ENCODE results near the gene DCLRE1B. TPM values are rescaled to one million over a fixed set of nuclear protein-coding genes. Genes with fewer than 3 reads are reported as not detected.

The DCLRE1B gene
- total RNA-seq (1 to 10 TPM; 1.0 to 6.6 TPM), polyA plus RNA-seq (1 to 10 TPM in 1 of 2 donors, under 1 TPM in 1; 0.82 to 1.5 TPM)

DNA sequence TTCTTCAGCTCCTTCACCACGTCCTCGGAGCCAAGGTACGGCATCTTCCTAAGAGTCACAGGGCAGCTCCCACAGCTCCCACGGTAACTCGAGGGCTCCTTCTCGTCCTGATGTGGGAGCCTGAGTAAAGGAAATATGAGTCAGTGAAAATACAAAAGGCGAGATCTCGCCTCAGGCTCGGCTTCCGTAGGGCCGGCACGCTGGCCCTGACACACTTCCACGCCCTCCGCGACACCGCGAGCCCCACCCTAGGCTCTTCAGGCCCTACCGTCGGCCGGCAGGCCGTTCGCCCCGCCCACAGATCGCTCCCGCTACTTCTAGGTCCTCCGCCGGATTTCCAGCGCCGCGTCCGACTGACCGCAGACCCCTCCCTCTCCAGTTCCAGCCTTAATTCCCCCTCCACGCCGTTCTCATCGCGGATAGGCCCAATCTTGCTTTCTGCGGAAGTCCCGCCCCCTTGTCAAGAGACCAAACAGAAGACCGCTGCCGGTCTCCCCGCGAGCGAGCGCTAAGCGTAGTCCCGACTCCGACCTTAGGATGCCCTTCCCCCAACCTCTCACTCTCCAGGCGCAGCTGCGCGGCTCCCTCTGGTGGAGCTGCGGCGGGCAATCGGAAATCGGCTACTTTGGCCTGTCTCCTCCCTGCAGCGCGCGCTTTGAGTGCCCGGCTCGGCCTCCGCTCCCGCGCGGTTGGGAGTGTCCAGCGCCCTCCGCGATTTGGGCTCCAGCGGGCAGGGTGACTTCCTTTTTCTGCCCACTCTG is at the start of gene DCLRE1B, which contains the start of gene AP4B1:
DCLRE1B (plus strand) TSS at position 653 of the 761 bp plus-strand sequence. CDS start 261 bp downstream, outside the sequence.
AP4B1 (minus strand) TSS at position 126 of the 761 bp plus-strand sequence; CDS start at position 44, 82 bp downstream.
- Histone ChIP-seq H3K9ac (ENCODE audit: low read depth in 1 of 2, low read length in 2 of 2) (peak within 1 kb of the TSS; percentile 94 to 95), H3K27ac (ENCODE audit: low read depth in 1 of 2, low read length in 2 of 2) (peak within 1 kb of the TSS; percentile 82 to 93), H3K4me1 (ENCODE audit: control insufficient read depth in 4 of 4, insufficient read depth in 4 of 4, low read length in 3 of 4) (peaks cover 2 to 23% (median 17%) of the 10 kb centered on the region in 4 donors), H3K4me3 (ENCODE audit: low read depth in 1 of 3, low read length in 3 of 3) (peak within 1 kb of the TSS; percentile 64 to 95 (median 94)), H3K9me3 (ENCODE audit: control insufficient read depth in 4 of 4, low read length in 3 of 4) (no peaks in the 10 kb centered on the region), H3K36me3 (ENCODE audit: control insufficient read depth in 4 of 4, insufficient read depth in 3 of 4, low read depth in 1 of 4, low read length in 3 of 4) (peaks cover 0 to 10% (median 7%) of the 10 kb centered on the region in 4 donors), H3K27me3 (ENCODE audit: control insufficient read depth in 4 of 4, insufficient read depth in 4 of 4, low read length in 3 of 4) (no peaks in the 10 kb centered on the region)
- TF ChIP-seq FOXA2 (IDR thresholded peaks at IDR 0.05) (peak; percentile 18), JUND (IDR thresholded peaks at IDR 0.05) (peak in 1 of 2 donors; percentile 51), TAF1 (conservative IDR thresholded peaks at IDR 0.05) (peak; percentile 73), YY1 (IDR thresholded peaks at IDR 0.05) (peak; percentile 95), HNF4G (IDR thresholded peaks at IDR 0.05) (peak; percentile 29), NR2F2 (IDR thresholded peaks at IDR 0.05) (peak; percentile 49), MAX (IDR thresholded peaks at IDR 0.05) (peak; percentile 69), SP1 (IDR thresholded peaks at IDR 0.05) (peak; percentile 96), FOXA1 (IDR thresholded peaks at IDR 0.05) (peak; percentile 75), GABPA (IDR thresholded peaks at IDR 0.05 in 1 of 2, conservative IDR thresholded peaks at IDR 0.05 in 1 of 2) (peak; percentile 72 to 94), RXRA (IDR thresholded peaks at IDR 0.05) (peak; percentile 72 to 80), HNF4A (conservative IDR thresholded peaks at IDR 0.05) (peak; percentile 55 to 56), RAD21 (IDR thresholded peaks at IDR 0.05) (peak; percentile 85 to 89), EGR1 (IDR thresholded peaks at IDR 0.05; ENCODE audit: low read depth in 2 of 2) (peak; percentile 47 to 74)
- TF ChIP-seq, protein P1, sequence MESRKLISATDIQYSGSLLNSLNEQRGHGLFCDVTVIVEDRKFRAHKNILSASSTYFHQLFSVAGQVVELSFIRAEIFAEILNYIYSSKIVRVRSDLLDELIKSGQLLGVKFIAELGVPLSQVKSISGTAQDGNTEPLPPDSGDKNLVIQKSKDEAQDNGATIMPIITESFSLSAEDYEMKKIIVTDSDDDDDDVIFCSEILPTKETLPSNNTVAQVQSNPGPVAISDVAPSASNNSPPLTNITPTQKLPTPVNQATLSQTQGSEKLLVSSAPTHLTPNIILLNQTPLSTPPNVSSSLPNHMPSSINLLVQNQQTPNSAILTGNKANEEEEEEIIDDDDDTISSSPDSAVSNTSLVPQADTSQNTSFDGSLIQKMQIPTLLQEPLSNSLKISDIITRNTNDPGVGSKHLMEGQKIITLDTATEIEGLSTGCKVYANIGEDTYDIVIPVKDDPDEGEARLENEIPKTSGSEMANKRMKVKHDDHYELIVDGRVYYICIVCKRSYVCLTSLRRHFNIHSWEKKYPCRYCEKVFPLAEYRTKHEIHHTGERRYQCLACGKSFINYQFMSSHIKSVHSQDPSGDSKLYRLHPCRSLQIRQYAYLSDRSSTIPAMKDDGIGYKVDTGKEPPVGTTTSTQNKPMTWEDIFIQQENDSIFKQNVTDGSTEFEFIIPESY (IDR thresholded peaks at IDR 0.05): peak; percentile 89
- TF ChIP-seq, protein P2, sequence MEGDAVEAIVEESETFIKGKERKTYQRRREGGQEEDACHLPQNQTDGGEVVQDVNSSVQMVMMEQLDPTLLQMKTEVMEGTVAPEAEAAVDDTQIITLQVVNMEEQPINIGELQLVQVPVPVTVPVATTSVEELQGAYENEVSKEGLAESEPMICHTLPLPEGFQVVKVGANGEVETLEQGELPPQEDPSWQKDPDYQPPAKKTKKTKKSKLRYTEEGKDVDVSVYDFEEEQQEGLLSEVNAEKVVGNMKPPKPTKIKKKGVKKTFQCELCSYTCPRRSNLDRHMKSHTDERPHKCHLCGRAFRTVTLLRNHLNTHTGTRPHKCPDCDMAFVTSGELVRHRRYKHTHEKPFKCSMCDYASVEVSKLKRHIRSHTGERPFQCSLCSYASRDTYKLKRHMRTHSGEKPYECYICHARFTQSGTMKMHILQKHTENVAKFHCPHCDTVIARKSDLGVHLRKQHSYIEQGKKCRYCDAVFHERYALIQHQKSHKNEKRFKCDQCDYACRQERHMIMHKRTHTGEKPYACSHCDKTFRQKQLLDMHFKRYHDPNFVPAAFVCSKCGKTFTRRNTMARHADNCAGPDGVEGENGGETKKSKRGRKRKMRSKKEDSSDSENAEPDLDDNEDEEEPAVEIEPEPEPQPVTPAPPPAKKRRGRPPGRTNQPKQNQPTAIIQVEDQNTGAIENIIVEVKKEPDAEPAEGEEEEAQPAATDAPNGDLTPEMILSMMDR (IDR thresholded peaks at IDR 0.05; ENCODE audit: low read depth, low read length, missing input control): peak; percentile 50
- TF ChIP-seq, protein P3, sequence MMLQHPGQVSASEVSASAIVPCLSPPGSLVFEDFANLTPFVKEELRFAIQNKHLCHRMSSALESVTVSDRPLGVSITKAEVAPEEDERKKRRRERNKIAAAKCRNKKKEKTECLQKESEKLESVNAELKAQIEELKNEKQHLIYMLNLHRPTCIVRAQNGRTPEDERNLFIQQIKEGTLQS (IDR thresholded peaks at IDR 0.05): no peak
- TF ChIP-seq, protein P4, sequence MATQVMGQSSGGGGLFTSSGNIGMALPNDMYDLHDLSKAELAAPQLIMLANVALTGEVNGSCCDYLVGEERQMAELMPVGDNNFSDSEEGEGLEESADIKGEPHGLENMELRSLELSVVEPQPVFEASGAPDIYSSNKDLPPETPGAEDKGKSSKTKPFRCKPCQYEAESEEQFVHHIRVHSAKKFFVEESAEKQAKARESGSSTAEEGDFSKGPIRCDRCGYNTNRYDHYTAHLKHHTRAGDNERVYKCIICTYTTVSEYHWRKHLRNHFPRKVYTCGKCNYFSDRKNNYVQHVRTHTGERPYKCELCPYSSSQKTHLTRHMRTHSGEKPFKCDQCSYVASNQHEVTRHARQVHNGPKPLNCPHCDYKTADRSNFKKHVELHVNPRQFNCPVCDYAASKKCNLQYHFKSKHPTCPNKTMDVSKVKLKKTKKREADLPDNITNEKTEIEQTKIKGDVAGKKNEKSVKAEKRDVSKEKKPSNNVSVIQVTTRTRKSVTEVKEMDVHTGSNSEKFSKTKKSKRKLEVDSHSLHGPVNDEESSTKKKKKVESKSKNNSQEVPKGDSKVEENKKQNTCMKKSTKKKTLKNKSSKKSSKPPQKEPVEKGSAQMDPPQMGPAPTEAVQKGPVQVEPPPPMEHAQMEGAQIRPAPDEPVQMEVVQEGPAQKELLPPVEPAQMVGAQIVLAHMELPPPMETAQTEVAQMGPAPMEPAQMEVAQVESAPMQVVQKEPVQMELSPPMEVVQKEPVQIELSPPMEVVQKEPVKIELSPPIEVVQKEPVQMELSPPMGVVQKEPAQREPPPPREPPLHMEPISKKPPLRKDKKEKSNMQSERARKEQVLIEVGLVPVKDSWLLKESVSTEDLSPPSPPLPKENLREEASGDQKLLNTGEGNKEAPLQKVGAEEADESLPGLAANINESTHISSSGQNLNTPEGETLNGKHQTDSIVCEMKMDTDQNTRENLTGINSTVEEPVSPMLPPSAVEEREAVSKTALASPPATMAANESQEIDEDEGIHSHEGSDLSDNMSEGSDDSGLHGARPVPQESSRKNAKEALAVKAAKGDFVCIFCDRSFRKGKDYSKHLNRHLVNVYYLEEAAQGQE (IDR thresholded peaks at IDR 0.05): peak; percentile 88
- under 1% methylated on average over 67 of the region's 67 CpGs for WGBS
- DNase-seq (ENCODE audit: low spot score): peak; percentile 96

Data from liver (tissue), 9 donors.